SK-N-SH (cell line): ENCODE results near the gene GALNT13. TPM values are rescaled to one million over a fixed set of nuclear protein-coding genes. Genes with fewer than 3 reads are reported as not detected.

Experiments
- CTCF ChIA-PET: fragments of 300-600, 350-600 bp; formaldehyde crosslinking; extraction: SDS; loops from one replicate; lab custom pipeline; 2021; lab: Yijun Ruan, JAX
- POLR2A ChIA-PET: fragments of 350-600 bp; sonication (Branson Sonifier 250); formaldehyde crosslinking; extraction: SDS; loops from one replicate; lab custom pipeline; 2020; ENCODE audit warnings: antibody characterized with exemption, inconsistent platforms; lab: Yijun Ruan, JAX
- DNase-seq: peaks from one replicate; pipeline ENCODE4 v3.0.0; 2012
- H2AFZ ChIP-seq: fragments of 200-600 bp; sonication (generic); 2 replicates; pipeline ENCODE4 v1.8.1; 2016; ENCODE audit warnings: antibody characterized with exemption, mild to moderate bottlenecking, low read depth
- H3F3A ChIP-seq: fragments of 200-600 bp; sonication (generic); replicated peaks from 2 replicates; pipeline ENCODE3; 2016; ENCODE audit warnings: antibody characterized with exemption, mild to moderate bottlenecking; ENCODE audit not compliant: insufficient read depth
- H3K27ac ChIP-seq, 2 experiments: fragments of 200-500 bp in 1 of 2; fragments of 200-600 bp in 1 of 2; sonication (Bioruptor generic) in 1 of 2; sonication (generic), shearing (Covaris generic) in 1 of 2; 2 replicates each; pipeline versions ENCODE4 v1.5.1 to v1.6.1; 2014 to 2016; ENCODE audit warnings: low read depth in 2 of 2, inconsistent platforms in 1 of 2, low read length in 1 of 2, mild to moderate bottlenecking in 1 of 2, mixed read lengths in 1 of 2
- H3K27me3 ChIP-seq: fragments of 200-600 bp; sonication (generic), shearing (Covaris generic); 2 replicates; pipeline ENCODE4 v1.6.1; 2016; ENCODE audit warnings: mixed run types; ENCODE audit not compliant: insufficient read depth
- H3K36me3 ChIP-seq, 2 experiments: fragments of 200-500 bp in 1 of 2; fragments of 200-600 bp in 1 of 2; sonication (Bioruptor generic) in 1 of 2; sonication (generic) in 1 of 2; replicated peaks in 1 of 2; 2 replicates each; pipeline versions ENCODE3 to v1.5.1; 2014 to 2016; ENCODE audit warnings: low read length in 1 of 2, mild to moderate bottlenecking in 1 of 2; ENCODE audit not compliant: insufficient read depth in 2 of 2, control insufficient read depth in 1 of 2
- H3K4me1 ChIP-seq, 2 experiments: fragments of 200-500 bp in 1 of 2; fragments of 200-600 bp in 1 of 2; sonication (Bioruptor generic) in 1 of 2; sonication (generic), shearing (Covaris generic) in 1 of 2; 2 replicates each; pipeline versions ENCODE4 v1.5.1 to v1.6.1; 2014 to 2016; ENCODE audit warnings: low read depth in 1 of 2, low read length in 1 of 2, mixed run types in 1 of 2; ENCODE audit not compliant: insufficient read depth in 2 of 2, control insufficient read depth in 1 of 2
- H3K4me2 ChIP-seq: fragments of 200-600 bp; sonication (generic), shearing (Covaris generic); 2 replicates; pipeline ENCODE4 v1.6.1; 2017; ENCODE audit warnings: mixed run types
- H3K4me3 ChIP-seq, 2 experiments: fragments of 200-500 bp in 1 of 2; fragments of 200-600 bp in 1 of 2; sonication (Bioruptor generic) in 1 of 2; sonication (generic), shearing (Covaris generic) in 1 of 2; 2 replicates each; pipeline versions ENCODE4 v1.5.1 to v1.8.1; 2014 to 2016; ENCODE audit warnings: low read depth in 2 of 2, inconsistent platforms in 1 of 2, low read length in 1 of 2, mild to moderate bottlenecking in 1 of 2, mixed read lengths in 1 of 2, moderate library complexity in 1 of 2
- H3K79me2 ChIP-seq: fragments of 200-600 bp; sonication (generic); 2 replicates; pipeline ENCODE4 v1.8.1; 2017; ENCODE audit warnings: mild to moderate bottlenecking; ENCODE audit not compliant: insufficient read depth
- H3K9ac ChIP-seq: fragments of 200-600 bp; sonication (generic); 2 replicates; pipeline ENCODE4 v1.6.1; 2017; ENCODE audit warnings: mixed run types
- H3K9me2 ChIP-seq: fragments of 200-600 bp; sonication (generic); 2 replicates; pipeline ENCODE4 v1.6.1; 2017; ENCODE audit warnings: mixed run types
- H3K9me3 ChIP-seq: fragments of 200-600 bp; sonication (generic); 2 replicates; pipeline ENCODE4 v1.6.1; 2017; ENCODE audit warnings: mixed run types, mild to moderate bottlenecking, moderate library complexity
- H4K20me1 ChIP-seq: fragments of 200-600 bp; sonication (generic); 2 replicates; pipeline ENCODE4 v1.6.1; 2017; ENCODE audit warnings: mild to moderate bottlenecking, mixed run types; ENCODE audit not compliant: insufficient read depth
- CHD2 ChIP-seq: fragments of 150-350 bp; IDR thresholded peaks from 2 replicates; pipeline ENCODE4 v1.6.1; 2018; ENCODE audit warnings: low read length; ENCODE audit not compliant: partially characterized antibody
- ELF1 ChIP-seq: IDR thresholded peaks from 2 replicates; pipeline ENCODE4 v1.4.0; 2012
- EP300 ChIP-seq, 2 experiments: IDR thresholded peaks; 2 replicates each; pipeline versions ENCODE4 v1.4.0 to v1.6.1; 2012; ENCODE audit warnings: borderline replicate concordance in 1 of 2, low read depth in 1 of 2, low read length in 1 of 2
- EZH2phosphoT487 ChIP-seq: fragments of 200-600 bp; sonication (generic); IDR thresholded peaks from 2 replicates; pipeline ENCODE4 v1.6.1; 2017; ENCODE audit warnings: low read depth, mixed run types, mild to moderate bottlenecking, antibody characterized with exemption, moderate library complexity, borderline replicate concordance
- FOXJ3 ChIP-seq: sonication (generic); formaldehyde crosslinking; IDR thresholded peaks from 2 replicates; pipeline ENCODE4 v1.5.1; 2020; ENCODE audit warnings: mild to moderate bottlenecking, missing genetic modification reagents
- FOXM1 ChIP-seq: IDR thresholded peaks from 2 replicates; pipeline ENCODE4 v1.4.0; 2012; ENCODE audit warnings: low read depth, mild to moderate bottlenecking
- GABPA ChIP-seq: IDR thresholded peaks from 2 replicates; pipeline ENCODE4 v1.4.0; 2012; ENCODE audit warnings: low read depth, mild to moderate bottlenecking
- GATA2 ChIP-seq: sonication (generic); formaldehyde crosslinking; IDR thresholded peaks from 2 replicates; pipeline ENCODE4 v1.5.0; 2020; ENCODE audit warnings: mild to moderate bottlenecking, missing genetic modification reagents
- JUND ChIP-seq: IDR thresholded peaks from 2 replicates; pipeline ENCODE4 v1.4.0; 2012
- MEF2A ChIP-seq: IDR thresholded peaks from 2 replicates; pipeline ENCODE4 v1.4.0; 2012; ENCODE audit warnings: low read depth, borderline replicate concordance
- NRF1 ChIP-seq: IDR thresholded peaks from 2 replicates; pipeline ENCODE4 v1.6.1; 2012; ENCODE audit warnings: low read depth, mild to moderate bottlenecking, low read length
- RCOR1 ChIP-seq: fragments of 150-350 bp; IDR thresholded peaks from 2 replicates; pipeline ENCODE4 v1.6.1; 2017; ENCODE audit warnings: antibody characterized with exemption, low read length
- SIN3A ChIP-seq: IDR thresholded peaks from 2 replicates; pipeline ENCODE4 v1.6.1; 2012; ENCODE audit warnings: low read depth, mild to moderate bottlenecking, low read length, moderate library complexity, borderline replicate concordance
- SMC3 ChIP-seq: IDR thresholded peaks from 2 replicates; pipeline ENCODE4 v1.6.1; 2012; ENCODE audit warnings: low read depth, low read length, improper control_type of control experiment
- TCF12 ChIP-seq: IDR thresholded peaks from 2 replicates; pipeline ENCODE4 v1.4.0; 2012
- TEAD4 ChIP-seq: IDR thresholded peaks from 2 replicates; pipeline ENCODE4 v1.4.0; 2012; ENCODE audit warnings: mild to moderate bottlenecking, borderline replicate concordance; ENCODE audit not compliant: insufficient read depth
- WGBS: methylation state at CpG from one replicate; pipeline ENCODE4 v1.1.6; 2017; ENCODE audit warnings: low lambda C conversion rate; 5-methylcytosine and 5-hydroxymethylcytosine counted together
- polyA plus RNA-seq, 3 experiments: library from polyadenylated mRNA; depleted of rRNA; stranded (reverse); fragments of >200 nt; gene quantifications; 2 replicates each; pipeline ENCODE4 v1.2.3, GENCODE V29; 2012
- TF ChIP-seq, protein P1 (sequence below): IDR thresholded peaks from 2 replicates; pipeline ENCODE4; 2012
- TF ChIP-seq, protein P2 (sequence below): fragments of 200-600 bp; sonication (generic); IDR thresholded peaks from 2 replicates; pipeline ENCODE4 v1.6.1; 2017; ENCODE audit warnings: antibody characterized with exemption, mild to moderate bottlenecking, moderate library complexity
- TF ChIP-seq, protein P3 (sequence below): IDR thresholded peaks from 2 replicates; pipeline ENCODE4 v1.4.0; 2012; ENCODE audit warnings: low read depth, borderline replicate concordance
- TF ChIP-seq, protein P4 (sequence below): IDR thresholded peaks from 2 replicates; pipeline ENCODE4 v1.4.0; 2012; ENCODE audit warnings: low read depth, borderline replicate concordance
- TF ChIP-seq, protein P5 (sequence below): fragments of 150-350 bp; IDR thresholded peaks from 2 replicates; pipeline ENCODE4 v1.6.1; 2016; ENCODE audit warnings: mild to moderate bottlenecking, low read depth, low read length

Gene GALNT13
- polyA plus RNA-seq, 1 of the 3 experiments (the other 2 are of a cell fraction), result 0.33 TPM

DNA sequence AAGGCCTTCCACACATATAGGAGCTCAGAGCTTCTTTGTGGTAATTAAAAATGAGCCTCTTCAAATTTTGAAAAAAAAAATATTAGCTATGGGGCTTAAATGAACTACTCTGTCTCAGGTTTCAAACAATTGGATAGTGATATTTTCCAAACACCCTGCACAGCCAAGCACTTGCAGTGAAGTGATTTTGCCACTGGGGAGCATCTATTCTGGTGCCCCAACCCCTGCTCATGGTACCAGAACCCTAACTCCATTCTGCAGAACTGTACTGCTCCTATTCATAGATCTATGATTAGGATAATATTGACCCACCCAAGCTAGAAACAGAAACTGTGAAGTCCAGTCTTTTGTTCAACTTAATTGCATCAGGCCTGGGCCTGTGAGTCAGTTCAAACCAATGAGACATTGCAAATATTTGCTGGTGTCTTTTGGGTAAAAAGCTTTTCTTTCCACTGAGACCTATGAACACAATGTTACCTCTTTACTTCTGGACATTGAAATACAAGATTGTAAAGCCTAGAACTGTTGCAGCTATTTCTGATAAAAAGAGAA is 324.0 kb downstream of the GALNT13 start (continued):
- TF ChIP-seq, protein P1, sequence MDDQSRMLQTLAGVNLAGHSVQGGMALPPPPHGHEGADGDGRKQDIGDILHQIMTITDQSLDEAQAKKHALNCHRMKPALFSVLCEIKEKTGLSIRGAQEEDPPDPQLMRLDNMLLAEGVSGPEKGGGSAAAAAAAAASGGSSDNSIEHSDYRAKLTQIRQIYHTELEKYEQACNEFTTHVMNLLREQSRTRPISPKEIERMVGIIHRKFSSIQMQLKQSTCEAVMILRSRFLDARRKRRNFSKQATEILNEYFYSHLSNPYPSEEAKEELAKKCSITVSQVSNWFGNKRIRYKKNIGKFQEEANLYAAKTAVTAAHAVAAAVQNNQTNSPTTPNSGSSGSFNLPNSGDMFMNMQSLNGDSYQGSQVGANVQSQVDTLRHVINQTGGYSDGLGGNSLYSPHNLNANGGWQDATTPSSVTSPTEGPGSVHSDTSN, result no peak
- no peak for TF ChIP-seq TEAD4
- TF ChIP-seq SMC3, result no peak
- no peak for TF ChIP-seq JUND
- no peak for TF ChIP-seq NRF1

DNA sequence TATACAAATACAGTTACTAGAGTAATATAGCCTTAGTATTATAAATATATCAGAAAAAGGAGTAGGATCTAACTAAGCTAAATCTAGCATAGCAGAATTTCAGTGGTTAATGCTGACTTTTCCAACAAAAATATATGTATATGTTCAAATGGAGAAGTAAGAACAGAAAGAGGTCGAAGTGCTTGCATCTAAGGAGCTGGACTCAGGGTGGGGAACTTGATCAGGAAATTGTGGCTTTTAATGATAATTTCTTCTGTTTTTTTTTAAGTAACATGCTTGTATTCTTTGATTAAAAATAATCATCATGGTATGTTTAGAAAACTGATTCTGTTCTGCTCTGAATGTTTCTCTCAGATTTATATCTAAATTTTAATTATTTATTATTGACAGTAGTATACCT is 327.1 kb downstream of the GALNT13 start:
- H3K9ac ChIP-seq, result no peak overlapping the region
- TF ChIP-seq JUND (no peak), ELF1 (no peak), TEAD4 (no peak), EP300 (IDR thresholded peaks at IDR 0.05; ENCODE audit: borderline replicate concordance in 1 of 2, low read depth in 1 of 2, low read length in 1 of 2) (no peak), SIN3A (no peak), MEF2A (no peak), RCOR1 (no peak), FOXJ3 (CRISPR knock-in tag) (no peak), CHD2 (no peak), TCF12 (no peak), GATA2 (no peak), EZH2phosphoT487 (no peak), FOXM1 (no peak), GABPA (no peak), SMC3 (no peak)
- TF ChIP-seq, protein P2, sequence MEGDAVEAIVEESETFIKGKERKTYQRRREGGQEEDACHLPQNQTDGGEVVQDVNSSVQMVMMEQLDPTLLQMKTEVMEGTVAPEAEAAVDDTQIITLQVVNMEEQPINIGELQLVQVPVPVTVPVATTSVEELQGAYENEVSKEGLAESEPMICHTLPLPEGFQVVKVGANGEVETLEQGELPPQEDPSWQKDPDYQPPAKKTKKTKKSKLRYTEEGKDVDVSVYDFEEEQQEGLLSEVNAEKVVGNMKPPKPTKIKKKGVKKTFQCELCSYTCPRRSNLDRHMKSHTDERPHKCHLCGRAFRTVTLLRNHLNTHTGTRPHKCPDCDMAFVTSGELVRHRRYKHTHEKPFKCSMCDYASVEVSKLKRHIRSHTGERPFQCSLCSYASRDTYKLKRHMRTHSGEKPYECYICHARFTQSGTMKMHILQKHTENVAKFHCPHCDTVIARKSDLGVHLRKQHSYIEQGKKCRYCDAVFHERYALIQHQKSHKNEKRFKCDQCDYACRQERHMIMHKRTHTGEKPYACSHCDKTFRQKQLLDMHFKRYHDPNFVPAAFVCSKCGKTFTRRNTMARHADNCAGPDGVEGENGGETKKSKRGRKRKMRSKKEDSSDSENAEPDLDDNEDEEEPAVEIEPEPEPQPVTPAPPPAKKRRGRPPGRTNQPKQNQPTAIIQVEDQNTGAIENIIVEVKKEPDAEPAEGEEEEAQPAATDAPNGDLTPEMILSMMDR, result no peak
- TF ChIP-seq, protein P3, sequence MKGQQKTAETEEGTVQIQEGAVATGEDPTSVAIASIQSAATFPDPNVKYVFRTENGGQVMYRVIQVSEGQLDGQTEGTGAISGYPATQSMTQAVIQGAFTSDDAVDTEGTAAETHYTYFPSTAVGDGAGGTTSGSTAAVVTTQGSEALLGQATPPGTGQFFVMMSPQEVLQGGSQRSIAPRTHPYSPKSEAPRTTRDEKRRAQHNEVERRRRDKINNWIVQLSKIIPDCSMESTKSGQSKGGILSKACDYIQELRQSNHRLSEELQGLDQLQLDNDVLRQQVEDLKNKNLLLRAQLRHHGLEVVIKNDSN, result no peak
- TF ChIP-seq, protein P4, sequence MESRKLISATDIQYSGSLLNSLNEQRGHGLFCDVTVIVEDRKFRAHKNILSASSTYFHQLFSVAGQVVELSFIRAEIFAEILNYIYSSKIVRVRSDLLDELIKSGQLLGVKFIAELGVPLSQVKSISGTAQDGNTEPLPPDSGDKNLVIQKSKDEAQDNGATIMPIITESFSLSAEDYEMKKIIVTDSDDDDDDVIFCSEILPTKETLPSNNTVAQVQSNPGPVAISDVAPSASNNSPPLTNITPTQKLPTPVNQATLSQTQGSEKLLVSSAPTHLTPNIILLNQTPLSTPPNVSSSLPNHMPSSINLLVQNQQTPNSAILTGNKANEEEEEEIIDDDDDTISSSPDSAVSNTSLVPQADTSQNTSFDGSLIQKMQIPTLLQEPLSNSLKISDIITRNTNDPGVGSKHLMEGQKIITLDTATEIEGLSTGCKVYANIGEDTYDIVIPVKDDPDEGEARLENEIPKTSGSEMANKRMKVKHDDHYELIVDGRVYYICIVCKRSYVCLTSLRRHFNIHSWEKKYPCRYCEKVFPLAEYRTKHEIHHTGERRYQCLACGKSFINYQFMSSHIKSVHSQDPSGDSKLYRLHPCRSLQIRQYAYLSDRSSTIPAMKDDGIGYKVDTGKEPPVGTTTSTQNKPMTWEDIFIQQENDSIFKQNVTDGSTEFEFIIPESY, result no peak
- TF ChIP-seq, protein P1, result no peak
- TF ChIP-seq, protein P5, sequence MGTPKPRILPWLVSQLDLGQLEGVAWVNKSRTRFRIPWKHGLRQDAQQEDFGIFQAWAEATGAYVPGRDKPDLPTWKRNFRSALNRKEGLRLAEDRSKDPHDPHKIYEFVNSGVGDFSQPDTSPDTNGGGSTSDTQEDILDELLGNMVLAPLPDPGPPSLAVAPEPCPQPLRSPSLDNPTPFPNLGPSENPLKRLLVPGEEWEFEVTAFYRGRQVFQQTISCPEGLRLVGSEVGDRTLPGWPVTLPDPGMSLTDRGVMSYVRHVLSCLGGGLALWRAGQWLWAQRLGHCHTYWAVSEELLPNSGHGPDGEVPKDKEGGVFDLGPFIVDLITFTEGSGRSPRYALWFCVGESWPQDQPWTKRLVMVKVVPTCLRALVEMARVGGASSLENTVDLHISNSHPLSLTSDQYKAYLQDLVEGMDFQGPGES, result no peak
- no peak overlapping the region for H2AFZ ChIP-seq
- H3K4me2 ChIP-seq, result no peak overlapping the region
- H3F3A ChIP-seq, result no peaks in the 10 kb centered on the region
- ChIA-PET POLR2A (interaction anchor here (0.5 kb wide), 1 partner anchor 30 kb away, joined by 3 read pairs; no protein-coding TSS in a partner anchor), CTCF (interaction anchor here (1.4 kb wide), 1 partner anchor 329 kb away, joined by 4 read pairs; no protein-coding TSS in a partner anchor)
- H4K20me1 ChIP-seq, result no peaks in the 10 kb centered on the region
- H3K27me3 ChIP-seq, result no peaks in the 10 kb centered on the region
- no peaks in the 10 kb centered on the region for H3K9me2 ChIP-seq
- no peak overlapping the region for H3K27ac ChIP-seq
- H3K36me3 ChIP-seq, result no peaks in the 10 kb centered on the region
- H3K4me3 ChIP-seq, result no peak overlapping the region
- H3K4me1 ChIP-seq, result no peaks in the 10 kb centered on the region; a peak in 1 of 4 replicates
- H3K9me3 ChIP-seq, result no peaks in the 10 kb centered on the region
- no peaks in the 10 kb centered on the region for H3K79me2 ChIP-seq
- 24% methylated on average over 1 of the region's 1 CpG for WGBS
- no peak for DNase-seq
